Mucosa of gallbladder (tissue), 1 donor: Measurements from ENCODE around the gene CD9. TPM values are rescaled to one million over a fixed set of nuclear protein-coding genes. Genes with fewer than 3 reads are reported as not detected.
A peak's percentile ranks its signal among the peaks of the same experiment; 100 is the strongest.
"Not testable (repeated sequence)": the region's sequence is repeated elsewhere in the genome, so short reads cannot be mapped to it uniquely, and the experiment has no call there.

ENCODE experiments used
- DNase-seq: peaks from one replicate; pipeline ENCODE4 v3.0.0-alpha.2; 2020; ENCODE audit warnings: low spot score
- total RNA-seq: library from RNA; stranded (reverse); gene quantifications from one replicate; pipeline ENCODE4 v1.2.1, GENCODE V29; 2021
- donor health status: DM: no; HTN: no; CAD: no.

Gene CD9
- 139 TPM for total RNA-seq

DNA sequence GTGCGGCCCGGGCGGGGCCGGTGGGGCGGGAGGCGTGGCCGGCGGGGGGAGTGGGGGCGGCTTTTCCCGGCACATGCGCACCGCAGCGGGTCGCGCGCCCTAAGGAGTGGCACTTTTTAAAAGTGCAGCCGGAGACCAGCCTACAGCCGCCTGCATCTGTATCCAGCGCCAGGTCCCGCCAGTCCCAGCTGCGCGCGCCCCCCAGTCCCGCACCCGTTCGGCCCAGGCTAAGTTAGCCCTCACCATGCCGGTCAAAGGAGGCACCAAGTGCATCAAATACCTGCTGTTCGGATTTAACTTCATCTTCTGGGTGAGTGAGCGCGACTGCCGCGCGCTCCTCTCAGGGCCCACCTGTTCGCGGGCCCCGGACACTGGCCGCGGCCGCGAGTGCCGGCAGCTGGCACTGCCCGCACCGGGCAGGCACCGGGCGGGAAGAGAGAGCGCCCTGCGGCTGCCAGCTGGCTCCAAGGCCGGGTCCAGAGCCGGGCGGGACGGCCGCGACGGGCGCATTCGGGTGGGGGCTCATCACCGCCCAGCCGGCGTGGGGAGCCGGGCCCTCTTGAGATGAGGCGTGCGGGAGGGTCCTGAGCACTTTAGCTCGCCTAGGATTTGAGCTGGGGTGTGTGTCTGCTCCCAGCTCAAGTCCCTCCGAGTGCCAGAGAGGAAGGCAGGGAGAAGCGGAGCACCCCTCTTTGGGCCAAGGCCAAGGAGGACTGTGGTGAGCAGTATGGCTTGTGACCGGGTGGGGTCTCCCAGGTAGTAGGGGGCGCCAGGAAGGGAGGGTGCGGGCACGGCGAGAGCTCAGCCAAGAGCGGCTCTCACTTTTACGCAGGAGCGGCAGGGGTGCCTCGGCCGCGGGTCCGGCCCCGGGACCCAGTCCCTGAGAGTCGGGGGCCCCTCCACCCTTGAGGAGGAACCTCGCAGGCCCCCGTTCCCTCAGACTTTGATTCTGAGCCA is at the start of gene CD9:
Gene CD9, plus strand, starts transcription at position 145 of the 957 bp plus-strand sequence. Its CDS starts 100 bp downstream, at position 245.
- peak; percentile 58 for DNase-seq

GRCh38 chr12:6154730-6155459 is 45.3 kb upstream of the CD9 start:
- peak; percentile 57 for DNase-seq

DNA sequence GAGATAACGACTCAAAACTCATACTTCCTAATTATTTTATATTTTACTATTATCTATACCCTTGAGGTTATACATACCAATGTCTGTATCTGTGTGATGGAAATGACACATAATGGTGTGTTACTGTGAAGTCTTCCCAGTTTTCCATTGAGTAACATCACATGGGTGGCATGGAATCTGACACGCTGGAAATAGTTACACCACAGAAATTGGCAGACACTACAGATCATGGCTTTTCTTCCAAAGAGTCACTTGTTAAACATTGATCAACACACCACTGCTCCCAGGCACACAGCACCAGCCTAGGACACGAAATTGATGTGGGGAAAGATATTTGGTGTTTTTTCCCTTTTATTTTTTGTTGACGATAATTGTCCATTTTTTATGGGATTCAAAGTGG is 42.7 kb upstream of the CD9 start:
- no peak for DNase-seq

GRCh38 chr12:6158255-6158654 is 41.9 kb upstream of the CD9 start:
- no peak for DNase-seq

GRCh38 chr12:6158749-6159148 is 41.5 kb upstream of the CD9 start:
- DNase-seq = no peak

DNA sequence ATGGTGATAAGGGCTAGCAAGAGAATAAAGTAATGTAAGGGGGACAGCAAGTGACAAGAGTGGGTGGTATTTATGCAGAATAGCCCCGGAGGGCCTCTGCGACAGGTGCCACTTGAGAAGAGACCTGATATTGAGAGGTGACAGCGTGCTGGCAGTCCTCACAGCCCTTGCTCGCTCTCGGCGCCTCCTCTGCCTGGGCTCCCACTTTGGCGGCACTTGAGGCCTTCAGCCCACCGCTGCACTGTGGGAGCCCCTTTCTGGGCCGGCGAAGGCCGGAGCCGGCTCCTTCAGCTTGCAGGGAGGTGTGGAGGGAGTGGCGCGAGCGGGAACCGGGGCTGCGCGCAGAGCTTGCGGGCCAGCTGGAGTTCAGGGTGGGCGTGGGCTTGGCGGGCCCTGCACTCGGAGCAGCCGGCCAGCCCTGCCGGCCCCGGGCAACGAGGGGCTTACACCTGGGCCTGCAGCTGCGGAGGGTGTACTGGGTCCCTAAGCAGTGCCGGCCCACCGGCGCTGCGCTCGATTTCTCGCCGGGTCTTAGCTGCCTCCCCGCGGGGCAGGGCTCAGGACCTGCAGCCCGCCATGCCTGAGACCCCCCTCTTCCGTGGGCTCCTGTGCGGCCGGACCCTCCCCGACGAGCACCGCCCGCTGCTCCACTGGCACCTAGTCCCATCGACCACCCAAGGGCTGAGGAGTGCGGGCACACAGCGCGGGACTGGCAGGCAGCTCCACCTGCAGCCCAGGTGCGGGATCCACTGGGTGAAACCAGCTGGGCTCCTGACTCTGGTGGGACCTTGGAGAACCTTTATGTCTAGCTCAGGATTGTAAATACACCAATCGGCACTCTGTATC is 40.8 kb upstream of the CD9 start:
- not testable (repeated sequence) for DNase-seq

GRCh38 chr12:6160049-6160649 is 40.1 kb upstream of the CD9 start:
- DNase-seq = not testable (repeated sequence)

- DNase-seq = no peak
Measured at GRCh38 chr12:6161124-6161882, 38.9 kb upstream of the CD9 start.

- DNase-seq = no peak
Measured at GRCh38 chr12:6163416-6164060, 36.7 kb upstream of the CD9 start.

DNA sequence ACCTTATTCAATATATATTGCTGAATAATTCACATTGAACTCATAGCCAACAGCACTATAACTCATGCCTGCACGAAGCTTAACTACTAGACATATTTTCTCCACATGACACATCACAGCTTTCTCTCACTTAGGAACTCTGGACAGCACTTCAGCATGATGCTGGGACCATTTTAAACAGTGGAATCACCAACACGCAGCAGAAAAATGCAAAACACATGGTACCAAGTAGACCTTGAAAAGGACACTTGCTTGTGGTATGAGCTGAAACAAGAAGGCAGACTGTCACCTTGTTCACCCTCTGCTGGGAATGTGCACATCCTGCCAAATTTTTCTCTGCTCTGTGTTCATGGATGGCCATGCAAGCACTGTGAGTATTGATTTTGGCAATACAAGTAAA is 34.8 kb upstream of the CD9 start:
- no peak for DNase-seq

- no peak for DNase-seq
Measured at GRCh38 chr12:6166808-6167207, 33.4 kb upstream of the CD9 start.

- DNase-seq = peak; percentile 58
Measured at GRCh38 chr12:6167327-6168280, 32.6 kb upstream of the CD9 start.

GRCh38 chr12:6171409-6172015 is 28.7 kb upstream of the CD9 start:
- DNase-seq = no peak

- DNase-seq = no peak
Measured at GRCh38 chr12:6172086-6172485, 28.1 kb upstream of the CD9 start.

DNA sequence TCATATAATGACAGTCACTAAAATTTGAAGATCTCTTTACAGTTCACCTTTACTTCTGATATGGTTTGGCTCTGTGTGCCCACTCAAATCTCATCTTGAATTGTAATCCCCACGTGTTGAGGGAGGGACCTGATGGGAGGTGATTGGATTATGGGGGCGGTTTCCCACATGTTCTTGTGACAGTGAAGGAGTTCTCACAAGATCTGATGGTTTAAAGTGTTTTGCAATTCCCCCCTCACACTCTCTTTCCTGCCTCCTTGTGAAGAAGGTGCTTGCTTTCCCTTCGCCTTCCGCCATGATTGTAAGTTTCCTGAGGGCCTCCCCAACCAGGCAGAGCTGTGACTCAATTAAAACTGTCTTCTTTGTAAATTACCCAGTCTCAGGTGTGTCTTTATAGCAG is 27.3 kb upstream of the CD9 start:
- no peak for DNase-seq

DNA sequence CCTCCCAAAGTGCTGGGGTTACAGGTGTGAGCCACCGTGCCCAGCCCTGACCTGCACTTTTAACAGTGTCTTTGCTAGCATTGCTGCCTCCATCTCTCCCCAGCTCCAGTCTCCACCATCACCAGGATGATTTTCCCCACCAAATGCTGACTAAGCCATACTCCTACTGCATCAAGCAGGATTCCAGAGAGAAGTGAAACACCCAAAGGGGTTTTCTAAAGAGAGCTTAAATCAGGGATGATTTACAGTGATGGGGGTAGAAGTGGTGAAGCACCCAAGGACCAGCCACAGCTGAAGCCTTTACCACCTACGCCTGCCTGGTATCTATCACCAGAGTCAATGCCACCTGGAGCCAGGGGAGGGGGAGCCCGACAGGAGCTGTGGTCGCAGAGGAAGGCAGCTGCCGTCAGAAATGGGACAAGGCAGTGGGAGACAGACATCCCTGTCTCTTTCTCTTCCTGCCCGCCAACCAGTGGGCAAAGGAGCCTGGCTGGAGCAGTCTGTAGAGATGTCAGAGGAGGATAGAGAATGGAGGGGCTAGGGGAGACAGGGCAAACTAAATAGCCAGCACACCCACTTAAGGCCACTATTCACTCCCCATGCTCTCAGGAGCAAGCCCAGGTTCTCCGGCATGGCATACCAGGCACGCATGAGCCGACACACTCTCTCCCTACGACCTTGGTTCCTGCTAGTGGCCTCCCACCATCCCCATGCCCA is 22.4 kb upstream of the CD9 start:
- no peak for DNase-seq

- DNase-seq = no peak
Measured at GRCh38 chr12:6178981-6179761, 21.0 kb upstream of the CD9 start.
